DND-41 (cell line): ENCODE data around the gene WDR70.
"Not testable (repeated sequence)": the region's sequence is repeated elsewhere in the genome, so short reads cannot be mapped to it uniquely, and the experiment has no call there.

ENCODE experiments used
- EZH2 ChIP-seq: IDR thresholded peaks from 3 replicates; pipeline ENCODE4 v1.6.1; 2012; ENCODE audit warnings: borderline replicate concordance, low read depth, mild to moderate bottlenecking, moderate library complexity, low read length, inconsistent platforms; ENCODE audit not compliant: severe bottlenecking
- TF ChIP-seq, protein P1 (sequence below): IDR thresholded peaks from 2 replicates; pipeline ENCODE4 v1.5.1; 2012; ENCODE audit warnings: borderline replicate concordance, low read length, moderate library complexity, mild to moderate bottlenecking; ENCODE audit not compliant: poor library complexity, severe bottlenecking; ENCODE audit errors: extremely low read depth

DNA sequence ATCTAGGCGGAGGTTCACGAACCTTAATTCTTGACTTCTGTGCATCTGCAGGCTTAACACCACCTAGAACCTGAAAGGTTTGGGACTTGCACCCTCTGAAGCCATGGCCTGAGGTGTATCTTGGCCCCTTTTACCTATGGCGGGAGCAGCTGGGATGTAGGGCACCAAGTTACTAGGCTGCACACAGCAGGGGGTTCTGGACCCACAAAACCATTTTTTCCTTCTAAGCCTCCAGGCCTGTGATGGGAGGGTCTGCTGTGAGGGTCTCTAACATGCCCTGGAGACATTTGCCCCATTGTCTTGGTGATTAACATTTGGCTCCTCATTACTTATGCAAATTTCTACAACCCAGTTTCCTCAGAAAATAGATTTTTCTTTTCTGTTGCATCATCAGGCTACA lies 102.3 kb downstream of the WDR70 start:
- TF ChIP-seq EZH2, result not testable (repeated sequence)
- TF ChIP-seq, protein P1, sequence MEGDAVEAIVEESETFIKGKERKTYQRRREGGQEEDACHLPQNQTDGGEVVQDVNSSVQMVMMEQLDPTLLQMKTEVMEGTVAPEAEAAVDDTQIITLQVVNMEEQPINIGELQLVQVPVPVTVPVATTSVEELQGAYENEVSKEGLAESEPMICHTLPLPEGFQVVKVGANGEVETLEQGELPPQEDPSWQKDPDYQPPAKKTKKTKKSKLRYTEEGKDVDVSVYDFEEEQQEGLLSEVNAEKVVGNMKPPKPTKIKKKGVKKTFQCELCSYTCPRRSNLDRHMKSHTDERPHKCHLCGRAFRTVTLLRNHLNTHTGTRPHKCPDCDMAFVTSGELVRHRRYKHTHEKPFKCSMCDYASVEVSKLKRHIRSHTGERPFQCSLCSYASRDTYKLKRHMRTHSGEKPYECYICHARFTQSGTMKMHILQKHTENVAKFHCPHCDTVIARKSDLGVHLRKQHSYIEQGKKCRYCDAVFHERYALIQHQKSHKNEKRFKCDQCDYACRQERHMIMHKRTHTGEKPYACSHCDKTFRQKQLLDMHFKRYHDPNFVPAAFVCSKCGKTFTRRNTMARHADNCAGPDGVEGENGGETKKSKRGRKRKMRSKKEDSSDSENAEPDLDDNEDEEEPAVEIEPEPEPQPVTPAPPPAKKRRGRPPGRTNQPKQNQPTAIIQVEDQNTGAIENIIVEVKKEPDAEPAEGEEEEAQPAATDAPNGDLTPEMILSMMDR, result not testable (repeated sequence)
